SKM-1 (cell line): Measurements from ENCODE around the gene RNASE4.
"Not testable (repeated sequence)": the region's sequence is repeated elsewhere in the genome, so short reads cannot be mapped to it uniquely, and the experiment has no call there.

Experiments used
- DNase-seq: peaks from one replicate; lab custom pipeline; 2025; ENCODE audit not compliant: unreplicated experiment; lab: John Stamatoyannopoulos, UW

RNASE4 gene

GRCh38 chr14:20697273-20698017, 13.1 kb downstream of the RNASE4 start:
- peak; percentile 8 for DNase-seq

- DNase-seq = no peak
Observed at GRCh38 chr14:20698018-20698329, 13.6 kb downstream of the RNASE4 start.

GRCh38 chr14:20698934-20699333, 14.6 kb downstream of the RNASE4 start:
- no peak for DNase-seq

- DNase-seq = no peak
Observed at GRCh38 chr14:20699931-20700330, 15.6 kb downstream of the RNASE4 start.

- not testable (repeated sequence) for DNase-seq
Observed at GRCh38 chr14:20700965-20701364, 16.6 kb downstream of the RNASE4 start.

- no peak for DNase-seq
Observed at GRCh38 chr14:20706657-20707355, 22.4 kb downstream of the RNASE4 start.

GRCh38 chr14:20707622-20708021, 23.3 kb downstream of the RNASE4 start:
- no peak for DNase-seq

GRCh38 chr14:20711261-20711660, 26.9 kb downstream of the RNASE4 start:
- no peak for DNase-seq

- DNase-seq = no peak
Observed at GRCh38 chr14:20711685-20712084, 27.3 kb downstream of the RNASE4 start.

GRCh38 chr14:20712904-20713303, 28.5 kb downstream of the RNASE4 start:
- no peak for DNase-seq

GRCh38 chr14:20714593-20715250, 30.4 kb downstream of the RNASE4 start:
- no peak for DNase-seq

- DNase-seq = no peak
Observed at GRCh38 chr14:20719777-20720176, 35.4 kb downstream of the RNASE4 start.

- DNase-seq = no peak
Observed at GRCh38 chr14:20720741-20721140, 36.4 kb downstream of the RNASE4 start.

GRCh38 chr14:20722016-20722415, 37.7 kb downstream of the RNASE4 start:
- no peak for DNase-seq

- no peak for DNase-seq
Observed at GRCh38 chr14:20723488-20723887, 39.1 kb downstream of the RNASE4 start.

GRCh38 chr14:20726121-20726520, 41.8 kb downstream of the RNASE4 start:
- DNase-seq = not testable (repeated sequence)

- no peak for DNase-seq
Observed at GRCh38 chr14:20726531-20726930, 42.2 kb downstream of the RNASE4 start.

- DNase-seq = no peak
Observed at GRCh38 chr14:20730891-20731290, 46.5 kb downstream of the RNASE4 start.

GRCh38 chr14:20732477-20732876, 48.1 kb downstream of the RNASE4 start:
- no peak for DNase-seq

- no peak for DNase-seq
Observed at GRCh38 chr14:20732979-20733635, 48.7 kb downstream of the RNASE4 start.

GRCh38 chr14:20733684-20734429, 49.5 kb downstream of the RNASE4 start:
- DNase-seq = no peak
